Heart left ventricle (tissue), 16 donors: ENCODE results near the gene SPEF2. TPM values are rescaled to one million over a fixed set of nuclear protein-coding genes. Genes with fewer than 3 reads are reported as not detected.

Experiments used
- ATAC-seq, 4 donors: fragments of 200-7000 bp; cut with Tn5 transposase; one replicate each; pipeline ENCODE4 v1.9.1; 2020 to 2022; ENCODE audit warnings: moderate library complexity in 4 of 4, mild to moderate bottlenecking in 3 of 4, moderate number of reproducible peaks in 1 of 4
- DNase-seq, 5 donors: peaks; one replicate each; pipeline ENCODE4 v3.0.0-alpha.2; 2020
- H3K27ac ChIP-seq, 12 donors: fragments of 200-600 bp; sonication (generic) in 4 of 12; one replicate each; pipeline versions ENCODE4 v1.5.0 to v1.8.0; 2016 to 2022; ENCODE audit warnings: mild to moderate bottlenecking in 2 of 12
- H3K27me3 ChIP-seq, 9 donors: fragments of 200-600 bp; sonication (generic) in 2 of 9; one replicate each; pipeline versions ENCODE4 v1.5.1 to v1.8.0; 2016 to 2022; ENCODE audit warnings: mild to moderate bottlenecking in 3 of 9
- H3K36me3 ChIP-seq, 9 donors: fragments of 200-600 bp; sonication (generic) in 2 of 9; one replicate each; pipeline versions ENCODE4 v1.5.0 to v1.8.0; 2018 to 2022; ENCODE audit warnings: mild to moderate bottlenecking in 2 of 9
- H3K4me1 ChIP-seq, 12 donors: fragments of 200-600 bp; sonication (generic) in 4 of 12; one replicate each; pipeline versions ENCODE4 v1.5.0 to v1.8.0; 2016 to 2022; ENCODE audit warnings: mild to moderate bottlenecking in 3 of 12
- H3K4me3 ChIP-seq, 12 donors: fragments of 200-600 bp; sonication (generic) in 4 of 12; one replicate each; pipeline versions ENCODE4 v1.5.0 to v1.8.0; 2017 to 2022; ENCODE audit warnings: mild to moderate bottlenecking in 9 of 12, moderate library complexity in 4 of 12
- H3K9me3 ChIP-seq, 12 donors: fragments of 200-600 bp; sonication (generic) in 4 of 12; one replicate each; pipeline versions ENCODE4 v1.5.0 to v1.8.0; 2016 to 2022; ENCODE audit warnings: mild to moderate bottlenecking in 1 of 12
- CTCF ChIP-seq, 12 donors: fragments of 200-600 bp; sonication (generic) in 4 of 12; IDR thresholded peaks; one replicate each; pipeline versions ENCODE4 v1.5.0 to v1.8.0; 2018 to 2022; ENCODE audit warnings: antibody characterized with exemption in 12 of 12, mild to moderate bottlenecking in 5 of 12
- POLR2A ChIP-seq, 2 donors: fragments of 450-650 bp; IDR thresholded peaks; one replicate each; pipeline ENCODE4 v1.6.1; 2017; ENCODE audit warnings: antibody characterized with exemption in 2 of 2, mild to moderate bottlenecking in 2 of 2, moderate library complexity in 2 of 2
- WGBS, 4 donors: extraction: QIAGEN DNeasy Blood & Tissue Kit in 2 of 4; methylation state at CpG; one replicate each; pipeline versions ENCODE4 v1.1.5 to v1.1.7; 2013 to 2018; 5-methylcytosine and 5-hydroxymethylcytosine counted together
- intact Hi-C, 10 donors: fragments of 100-400 bp; cut with DNase I; formaldehyde crosslinking; loops; one replicate each; pipeline versions ENCODE4 v1.11.1 to v1.14.2; 2022
- polyA plus RNA-seq, 2 donors: library from polyadenylated mRNA; stranded (reverse); fragments of 200-250 nt; gene quantifications; one replicate each; pipeline ENCODE4 v1.2.3, GENCODE V29; 2013
- total RNA-seq, 9 donors: library from RNA; depleted of rRNA in 2 of 9; stranded (reverse); fragments of >200 nt in 2 of 9; fragmentation: NEBNext Ultra II Directional in 3 of 9; extraction: Animal tissue kit (Norgen Biotek cat#: 25700) in 3 of 9; gene quantifications; one replicate each; pipeline versions ENCODE4 v1.1.0 to v1.2.4, GENCODE V29; 2016 to 2023
- donor health status: ischemic (EF 13 %, LVEDD 7.1; RV severe dilation, severe dysfunction).
- donor health status: healthy with polysubstance abuse.
- donor health status: DM: no; HTN: yes; CAD: no.
- donor health status: DM: no; HTN: no; CAD: no.
- donor health status: ischemic (EF 25% LVEDD 6.9; RV normal size, moderate dysfunction).
- donor health status: ischemic (EF 25% LVEDD 5.7; RV mildly dilated, moderate dysfunction).
- donor health status: healthy.
- donor health status: DM: yes; HTN: yes; CAD: no.
- donor health status: ischemic (EF 35%, LVEDD 5.7; RV mildly dilated, moderate dysfunction).
- donor health status: nonischemic (EF 11% LVEDD 7.7; RV severe dilation, severe dysfunction).
- donor health status: DM: yes; HTN: yes; CAD: no.
- donor health status: PGD.
- donor health status: ischemic (EF 29% LVEDD 5.4; RV normal size, mild dysfunction).
- donor health status: nonischemic (EF 23%, LVEDD 6.1; RV moderate dilation, normal function).

SPEF2 gene
- total and polyA plus RNA-seq, 11 donors, result 0.46 to 4.1 (median 1.3) TPM

GRCh38 chr5:35821513-35821912 is 203.8 kb downstream of the SPEF2 start:
- H3K36me3 ChIP-seq, result no peaks in the 10 kb centered on the region
- intact Hi-C loops, result no loop called here
- no peaks in the 10 kb centered on the region for H3K4me1 ChIP-seq
- H3K27ac ChIP-seq, result peak overlapping the region in 1 of 12 donors; percentile 24
- WGBS, 4 donors, result 80 to 83% (median 81%) methylated on average over 2 of the region's 2 CpGs
- H3K9me3 ChIP-seq, result no peaks in the 10 kb centered on the region
- peaks cover 0 to 3% (median 0%) of the 10 kb centered on the region in 9 donors for H3K27me3 ChIP-seq
- no peak overlapping the region for H3K4me3 ChIP-seq
- ATAC-seq, result no peak
- TF ChIP-seq CTCF (IDR thresholded peaks at IDR 0.05), result no peak
- no peak for TF ChIP-seq POLR2A (IDR thresholded peaks at IDR 0.05)
- DNase-seq, result no peak

GRCh38 chr5:35822511-35822910 is 204.8 kb downstream of the SPEF2 start:
- no peaks in the 10 kb centered on the region for H3K36me3 ChIP-seq
- H3K9me3 ChIP-seq, result no peaks in the 10 kb centered on the region
- peaks cover 0 to 3% (median 0%) of the 10 kb centered on the region in 9 donors for H3K27me3 ChIP-seq
- DNase-seq (no peak), ATAC-seq (no peak)
- WGBS, 4 donors, result 81 to 86% (median 84%) methylated on average over 8 of the region's 8 CpGs
- H3K4me3 ChIP-seq, result no peak overlapping the region
- TF ChIP-seq POLR2A (IDR thresholded peaks at IDR 0.05) (no peak), CTCF (IDR thresholded peaks at IDR 0.05) (no peak)
- intact Hi-C loops, result no loop called here
- peak overlapping the region in 1 of 12 donors; percentile 1 for H3K27ac ChIP-seq
- H3K4me1 ChIP-seq, result no peaks in the 10 kb centered on the region

- Histone ChIP-seq H3K4me1 (no peaks in the 10 kb centered on the region), H3K36me3 (no peaks in the 10 kb centered on the region), H3K27ac (no peak overlapping the region), H3K4me3 (no peak overlapping the region), H3K27me3 (peaks cover 0 to 3% (median 0%) of the 10 kb centered on the region in 9 donors), H3K9me3 (no peaks in the 10 kb centered on the region)
- TF ChIP-seq CTCF (IDR thresholded peaks at IDR 0.05) (no peak), POLR2A (IDR thresholded peaks at IDR 0.05) (no peak)
- WGBS, 4 donors, result 72 to 81% (median 75%) methylated on average over 7 of the region's 7 CpGs
- DNase-seq, result no peak
- no peak for ATAC-seq
- intact Hi-C loops, result no loop called here
Measured at GRCh38 chr5:35823347-35824098, 205.9 kb downstream of the SPEF2 start.

- DNase-seq (no peak), ATAC-seq (no peak)
- peaks cover 0 to 3% (median 0%) of the 10 kb centered on the region in 9 donors for H3K27me3 ChIP-seq
- H3K9me3 ChIP-seq, result no peaks in the 10 kb centered on the region
- TF ChIP-seq CTCF (IDR thresholded peaks at IDR 0.05) (no peak), POLR2A (IDR thresholded peaks at IDR 0.05) (no peak)
- no peaks in the 10 kb centered on the region for H3K36me3 ChIP-seq
- WGBS, 4 donors, result 79 to 88% (median 84%) methylated on average over 2 to 3 of the region's 3 CpGs
- no peak overlapping the region for H3K4me3 ChIP-seq
- intact Hi-C loops, result no loop called here
- no peak overlapping the region for H3K27ac ChIP-seq
- H3K4me1 ChIP-seq, result no peaks in the 10 kb centered on the region
Measured at GRCh38 chr5:35826056-35826455, 208.4 kb downstream of the SPEF2 start.
